ENCODE measurements around the gene AMPD3.

Gene AMPD3

GRCh38 chr11:10511181-10511621 is 56.1 kb downstream of the AMPD3 start:
- Histone ChIP-seq H4K8ac (ENCODE audit: low read length) (peak overlapping the region; percentile 19), H3K4me3 (ENCODE audit: insufficient read depth in 1 of 2, low read depth in 1 of 2, low read length in 2 of 2) (no peak overlapping the region), H3K23ac (ENCODE audit: low read length in 2 of 2) (no peak overlapping the region), H3K27ac (ENCODE audit: low read length, poor library complexity, severe bottlenecking) (no peak overlapping the region), H2AFZ (ENCODE audit: low read depth, low read length) (no peak overlapping the region), H3K9me3 (ENCODE audit: control insufficient read depth, low read length) (no peaks in the 10 kb centered on the region), H3K27me3 (ENCODE audit: control insufficient read depth in 1 of 2, insufficient read depth in 1 of 2, low read length in 2 of 2) (no peaks in the 10 kb centered on the region), H3K4me1 (ENCODE audit: control insufficient read depth, insufficient read depth, low read depth, low read length) (no peaks in the 10 kb centered on the region), H3K79me1 (replicated peaks; ENCODE audit: low read length, poor library complexity, severe bottlenecking) (peaks cover 6% of the 10 kb centered on the region), H3K36me3 (ENCODE audit: control insufficient read depth in 1 of 2, insufficient read depth in 2 of 2, low read depth in 1 of 2, low read length in 2 of 2) (peaks cover 3 to 50% of the 10 kb centered on the region in 2 experiments), H3K4me2 (ENCODE audit: low read length, poor library complexity, severe bottlenecking) (no peak overlapping the region), H3K9ac (ENCODE audit: low read length) (no peak overlapping the region), H3K14ac (ENCODE audit: low read length in 2 of 2) (no peak overlapping the region), H3K4ac (ENCODE audit: low read depth in 1 of 2, low read length in 2 of 2) (no peak overlapping the region), H2BK12ac (ENCODE audit: low read length in 2 of 2) (no peak overlapping the region), H4K91ac (ENCODE audit: low read length) (peak overlapping the region; percentile 39), H2BK120ac (ENCODE audit: low read depth, low read length) (no peak overlapping the region), H3K18ac (ENCODE audit: low read depth in 1 of 2, low read length in 2 of 2) (no peak overlapping the region), H2BK5ac (ENCODE audit: low read depth, low read length, poor library complexity, severe bottlenecking) (no peak overlapping the region), H2BK15ac (ENCODE audit: low read depth, poor library complexity, severe bottlenecking) (no peak overlapping the region), H2AK5ac (ENCODE audit: low read length, severe bottlenecking) (no peak overlapping the region)
- no peak for DNase-seq
- 65% methylated on average over 10 of the region's 10 CpGs for WGBS

- H3K79me1 ChIP-seq (replicated peaks; ENCODE audit: low read length, poor library complexity, severe bottlenecking), result peaks cover 9% of the 10 kb centered on the region
- peak overlapping the region; percentile 63 for H3K9ac ChIP-seq (ENCODE audit: low read length)
- no peak overlapping the region for H4K91ac ChIP-seq (ENCODE audit: low read length)
- H3K27me3 ChIP-seq (ENCODE audit: control insufficient read depth in 1 of 2, insufficient read depth in 1 of 2, low read length in 2 of 2), result no peaks in the 10 kb centered on the region
- no peak overlapping the region for H3K4ac ChIP-seq (ENCODE audit: low read depth in 1 of 2, low read length in 2 of 2)
- H4K8ac ChIP-seq (ENCODE audit: low read length), result no peak overlapping the region
- H3K14ac ChIP-seq (ENCODE audit: low read length in 2 of 2), result no peak overlapping the region
- H3K4me3 ChIP-seq (ENCODE audit: insufficient read depth in 1 of 2, low read depth in 1 of 2, low read length in 2 of 2), result no peak overlapping the region
- H2AK5ac ChIP-seq (ENCODE audit: low read length, severe bottlenecking), result no peak overlapping the region
- H2BK5ac ChIP-seq (ENCODE audit: low read depth, low read length, poor library complexity, severe bottlenecking), result no peak overlapping the region
- peak; percentile 33 for DNase-seq
- H2BK120ac ChIP-seq (ENCODE audit: low read depth, low read length), result no peak overlapping the region
- WGBS, result no CpG with 5 or more reads among the region's 2 CpGs
- no peak overlapping the region for H3K23ac ChIP-seq (ENCODE audit: low read length in 2 of 2)
- H2BK15ac ChIP-seq (ENCODE audit: low read depth, poor library complexity, severe bottlenecking), result no peak overlapping the region
- H3K27ac ChIP-seq (ENCODE audit: low read length, poor library complexity, severe bottlenecking), result no peak overlapping the region
- H3K9me3 ChIP-seq (ENCODE audit: control insufficient read depth, low read length), result no peaks in the 10 kb centered on the region
- peaks cover 6 to 70% of the 10 kb centered on the region in 2 experiments for H3K36me3 ChIP-seq (ENCODE audit: control insufficient read depth in 1 of 2, insufficient read depth in 2 of 2, low read depth in 1 of 2, low read length in 2 of 2)
- H2AFZ ChIP-seq (ENCODE audit: low read depth, low read length), result no peak overlapping the region
- H3K4me1 ChIP-seq (ENCODE audit: control insufficient read depth, insufficient read depth, low read depth, low read length), result no peaks in the 10 kb centered on the region
- H3K4me2 ChIP-seq (ENCODE audit: low read length, poor library complexity, severe bottlenecking), result no peak overlapping the region
- no peak overlapping the region for H2BK12ac ChIP-seq (ENCODE audit: low read length in 2 of 2)
- no peak overlapping the region for H3K18ac ChIP-seq (ENCODE audit: low read depth in 1 of 2, low read length in 2 of 2)
Measured at GRCh38 chr11:10514202-10514601, 59.1 kb downstream of the AMPD3 start.

DNA sequence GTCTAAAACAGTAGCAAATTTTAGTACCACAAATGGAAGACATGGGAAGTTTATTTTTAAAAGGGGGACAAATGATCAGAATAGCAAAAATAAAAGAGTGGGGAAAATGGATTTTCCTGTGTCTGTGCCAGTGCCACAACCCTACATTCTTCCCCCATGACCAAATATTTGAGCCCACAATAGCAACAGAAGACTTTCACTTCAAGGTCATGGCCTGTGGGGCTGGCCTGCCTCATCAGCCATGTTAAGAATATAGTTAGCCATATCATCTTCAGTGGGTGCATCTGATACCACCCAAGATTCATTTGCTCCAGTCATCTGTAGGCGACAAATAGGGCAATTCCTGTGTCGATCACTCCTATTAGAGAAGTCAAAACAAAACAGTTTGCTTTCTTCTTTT is 59.6 kb downstream of the AMPD3 start:
- Histone ChIP-seq H2BK15ac (ENCODE audit: low read depth, poor library complexity, severe bottlenecking) (no peak overlapping the region), H3K23ac (ENCODE audit: low read length in 2 of 2) (no peak overlapping the region), H3K27me3 (ENCODE audit: control insufficient read depth in 1 of 2, insufficient read depth in 1 of 2, low read length in 2 of 2) (no peaks in the 10 kb centered on the region), H3K9ac (ENCODE audit: low read length) (peak overlapping the region; percentile 63), H3K79me1 (replicated peaks; ENCODE audit: low read length, poor library complexity, severe bottlenecking) (peaks cover 9% of the 10 kb centered on the region), H3K4me3 (ENCODE audit: insufficient read depth in 1 of 2, low read depth in 1 of 2, low read length in 2 of 2) (no peak overlapping the region), H2AK5ac (ENCODE audit: low read length, severe bottlenecking) (no peak overlapping the region), H2BK5ac (ENCODE audit: low read depth, low read length, poor library complexity, severe bottlenecking) (no peak overlapping the region), H3K18ac (ENCODE audit: low read depth in 1 of 2, low read length in 2 of 2) (peak overlapping the region in 1 of 2 experiments; percentile 16), H2BK120ac (ENCODE audit: low read depth, low read length) (no peak overlapping the region), H2AFZ (ENCODE audit: low read depth, low read length) (no peak overlapping the region), H2BK12ac (ENCODE audit: low read length in 2 of 2) (no peak overlapping the region), H3K4ac (ENCODE audit: low read depth in 1 of 2, low read length in 2 of 2) (no peak overlapping the region), H3K9me3 (ENCODE audit: control insufficient read depth, low read length) (no peaks in the 10 kb centered on the region), H4K8ac (ENCODE audit: low read length) (no peak overlapping the region), H4K91ac (ENCODE audit: low read length) (no peak overlapping the region), H3K27ac (ENCODE audit: low read length, poor library complexity, severe bottlenecking) (no peak overlapping the region), H3K4me1 (ENCODE audit: control insufficient read depth, insufficient read depth, low read depth, low read length) (no peaks in the 10 kb centered on the region), H3K14ac (ENCODE audit: low read length in 2 of 2) (no peak overlapping the region), H3K36me3 (ENCODE audit: control insufficient read depth in 1 of 2, insufficient read depth in 2 of 2, low read depth in 1 of 2, low read length in 2 of 2) (peaks cover 8 to 75% of the 10 kb centered on the region in 2 experiments), H3K4me2 (ENCODE audit: low read length, poor library complexity, severe bottlenecking) (no peak overlapping the region)
- no CpG with 5 or more reads among the region's 2 CpGs for WGBS
- peak; percentile 37 for DNase-seq

GRCh38 chr11:10515418-10515817 is 60.4 kb downstream of the AMPD3 start:
- Histone ChIP-seq H3K4me3 (ENCODE audit: insufficient read depth in 1 of 2, low read depth in 1 of 2, low read length in 2 of 2) (no peak overlapping the region), H3K4me2 (ENCODE audit: low read length, poor library complexity, severe bottlenecking) (no peak overlapping the region), H2AFZ (ENCODE audit: low read depth, low read length) (no peak overlapping the region), H3K9ac (ENCODE audit: low read length) (no peak overlapping the region), H3K27me3 (ENCODE audit: control insufficient read depth in 1 of 2, insufficient read depth in 1 of 2, low read length in 2 of 2) (no peaks in the 10 kb centered on the region), H2BK120ac (ENCODE audit: low read depth, low read length) (no peak overlapping the region), H3K79me1 (replicated peaks; ENCODE audit: low read length, poor library complexity, severe bottlenecking) (peaks cover 9% of the 10 kb centered on the region), H2BK5ac (ENCODE audit: low read depth, low read length, poor library complexity, severe bottlenecking) (no peak overlapping the region), H2BK15ac (ENCODE audit: low read depth, poor library complexity, severe bottlenecking) (no peak overlapping the region), H2BK12ac (ENCODE audit: low read length in 2 of 2) (no peak overlapping the region), H3K23ac (ENCODE audit: low read length in 2 of 2) (no peak overlapping the region), H3K36me3 (ENCODE audit: control insufficient read depth in 1 of 2, insufficient read depth in 2 of 2, low read depth in 1 of 2, low read length in 2 of 2) (peaks cover 10 to 82% of the 10 kb centered on the region in 2 experiments), H4K8ac (ENCODE audit: low read length) (no peak overlapping the region), H4K91ac (ENCODE audit: low read length) (no peak overlapping the region), H3K14ac (ENCODE audit: low read length in 2 of 2) (no peak overlapping the region), H2AK5ac (ENCODE audit: low read length, severe bottlenecking) (no peak overlapping the region), H3K4ac (ENCODE audit: low read depth in 1 of 2, low read length in 2 of 2) (no peak overlapping the region), H3K27ac (ENCODE audit: low read length, poor library complexity, severe bottlenecking) (no peak overlapping the region), H3K18ac (ENCODE audit: low read depth in 1 of 2, low read length in 2 of 2) (no peak overlapping the region), H3K4me1 (ENCODE audit: control insufficient read depth, insufficient read depth, low read depth, low read length) (no peaks in the 10 kb centered on the region), H3K9me3 (ENCODE audit: control insufficient read depth, low read length) (no peaks in the 10 kb centered on the region)
- WGBS, result no CpG with 5 or more reads among the region's 3 CpGs
- no peak for DNase-seq
